ENCODE data around the gene FIGLA. TPM values are rescaled to one million over a fixed set of nuclear protein-coding genes. Genes with fewer than 3 reads are reported as not detected.

FIGLA gene
- total RNA-seq, 4 donors from 2014 or later = not detected

Small RNA genes lying within 50 kb of the gene (small RNA-seq; reads per million reads assigned to genes)
- not detected for gene HMGN2P21

Other genes with a start within 250 kb of the FIGLA start
- gene TGFA, start 236.8 kb downstream of the FIGLA start, total RNA-seq = 10 to 100 TPM; 12.9 to 23.0 (median 18.6) TPM
- gene ADD2, start 22.4 kb downstream of the FIGLA start, total RNA-seq = 1 to 10 TPM; 1.9 to 6.5 (median 3.1) TPM
- 1 to 10 TPM in 1 of 4 donors, not detected in 3; 1.4 TPM for gene CLEC4F, start 30.0 kb upstream of the FIGLA start, total RNA-seq
- not detected for gene CD207, start 45.2 kb upstream of the FIGLA start, total RNA-seq
- gene VAX2, start 109.9 kb upstream of the FIGLA start, total RNA-seq = under 1 TPM in 1 of 4 donors, not detected in 3; 0.22 TPM
- gene ATP6V1B1, start 145.3 kb upstream of the FIGLA start, total RNA-seq = not detected
- gene ANKRD53, start 188.0 kb upstream of the FIGLA start, total RNA-seq = 1 to 10 TPM; 1.5 to 4.3 (median 2.7) TPM
- gene TEX261, start 204.2 kb upstream of the FIGLA start, total RNA-seq = 10 to 100 TPM; 37.9 to 67.7 (median 51.4) TPM

Measured in thyroid gland (tissue), 4 donors.